ENCODE measurements around the gene ZP1. TPM values are rescaled to one million over a fixed set of nuclear protein-coding genes. Genes with fewer than 3 reads are reported as not detected.

The ZP1 gene
- total RNA-seq, 1 donor from 2014 or later, result 0.14 TPM

DNA sequence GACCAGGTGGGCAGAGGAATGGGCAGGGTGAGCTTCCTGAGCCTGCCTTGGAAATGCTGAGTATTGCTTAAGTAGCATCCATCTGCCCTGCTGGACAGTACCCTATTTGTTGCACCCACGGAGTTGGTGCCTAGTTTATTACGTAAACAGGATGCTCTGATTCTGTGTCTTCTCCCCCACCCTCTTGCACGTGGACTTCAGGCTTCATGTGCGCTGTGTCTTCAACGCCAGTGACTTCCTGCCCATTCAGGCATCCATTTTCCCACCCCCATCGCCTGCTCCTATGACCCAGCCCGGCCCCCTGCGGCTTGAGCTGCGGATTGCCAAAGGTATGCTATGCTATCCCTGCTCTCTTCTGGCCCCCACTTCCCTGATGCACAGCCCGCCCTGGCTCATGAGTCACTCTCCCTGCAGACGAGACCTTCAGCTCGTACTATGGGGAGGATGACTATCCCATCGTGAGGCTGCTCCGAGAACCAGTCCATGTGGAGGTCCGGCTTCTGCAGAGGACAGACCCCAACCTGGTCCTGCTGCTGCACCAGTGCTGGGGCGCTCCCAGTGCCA lies 5.7 kb downstream of the ZP1 start:
- DNase-seq (ENCODE audit: missing footprints) (peak; percentile 76), ATAC-seq (no peak)
- intact Hi-C loops (cut with DNase I), result no loop called here

DNA sequence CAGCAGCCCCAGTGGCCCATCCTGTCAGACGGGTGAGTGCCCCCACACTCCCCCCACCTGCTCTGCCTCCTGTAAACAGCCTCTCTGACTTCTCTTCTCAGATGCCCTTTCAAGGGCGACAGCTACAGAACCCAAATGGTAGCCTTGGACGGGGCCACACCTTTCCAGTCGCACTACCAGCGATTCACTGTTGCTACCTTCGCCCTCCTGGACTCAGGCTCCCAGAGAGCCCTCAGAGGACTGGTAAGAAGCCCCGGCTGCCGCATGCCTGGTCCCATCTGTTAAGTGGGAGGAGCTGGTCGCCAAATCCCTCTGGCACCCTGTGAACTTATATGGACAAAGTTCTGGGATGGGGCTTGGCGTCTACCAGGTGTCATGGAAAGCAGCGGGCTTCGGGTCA lies 6.2 kb downstream of the ZP1 start:
- intact Hi-C loops (cut with DNase I), result no loop called here
- ATAC-seq (no peak), DNase-seq (ENCODE audit: missing footprints) (no peak)

DNA sequence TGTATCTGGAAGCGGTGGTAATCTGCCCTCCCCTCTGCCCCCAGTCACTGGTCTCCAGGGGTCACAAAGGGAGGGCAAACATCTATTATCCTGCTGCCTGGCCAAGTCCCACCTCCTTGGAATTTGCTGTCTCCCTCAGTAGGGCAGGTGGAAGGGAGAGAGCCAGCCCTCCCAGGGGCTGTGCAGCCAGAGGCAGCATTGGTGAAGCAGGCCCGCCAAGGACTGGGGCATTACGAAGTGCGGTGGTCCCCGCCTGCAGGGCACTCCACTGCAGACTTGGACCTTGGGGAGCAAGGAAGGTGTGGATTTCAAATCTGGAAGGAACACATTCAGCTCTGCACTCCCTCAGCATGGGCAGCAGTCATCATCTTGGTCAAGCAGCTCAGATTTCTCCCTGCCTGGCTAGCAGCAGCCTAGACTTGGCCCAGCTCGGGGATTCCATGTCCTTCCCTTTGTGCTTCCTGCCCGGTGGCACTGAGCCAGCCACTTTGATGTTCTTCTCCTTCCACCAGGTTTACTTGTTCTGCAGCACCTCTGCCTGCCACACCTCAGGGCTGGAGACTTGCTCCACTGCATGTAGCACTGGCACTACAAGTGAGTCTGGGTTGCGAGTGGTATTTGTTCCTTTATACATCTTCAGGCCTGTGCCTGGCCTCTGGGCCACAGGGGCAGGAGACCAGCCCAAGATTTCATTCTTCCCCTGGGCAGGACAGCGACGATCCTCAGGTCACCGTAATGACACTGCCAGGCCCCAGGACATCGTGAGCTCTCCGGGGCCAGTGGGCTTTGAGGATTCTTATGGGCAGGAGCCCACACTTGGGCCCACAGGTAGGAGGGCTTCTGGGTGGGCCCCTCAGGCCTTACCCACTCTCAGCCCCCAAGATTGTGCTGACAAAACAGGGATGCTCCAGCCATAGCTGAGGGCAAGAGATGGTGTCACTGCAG lies 7.4 kb downstream of the ZP1 start:
- intact Hi-C loops (cut with DNase I), result no loop called here
- no peak for ATAC-seq
- DNase-seq (ENCODE audit: missing footprints), result no peak

DNA sequence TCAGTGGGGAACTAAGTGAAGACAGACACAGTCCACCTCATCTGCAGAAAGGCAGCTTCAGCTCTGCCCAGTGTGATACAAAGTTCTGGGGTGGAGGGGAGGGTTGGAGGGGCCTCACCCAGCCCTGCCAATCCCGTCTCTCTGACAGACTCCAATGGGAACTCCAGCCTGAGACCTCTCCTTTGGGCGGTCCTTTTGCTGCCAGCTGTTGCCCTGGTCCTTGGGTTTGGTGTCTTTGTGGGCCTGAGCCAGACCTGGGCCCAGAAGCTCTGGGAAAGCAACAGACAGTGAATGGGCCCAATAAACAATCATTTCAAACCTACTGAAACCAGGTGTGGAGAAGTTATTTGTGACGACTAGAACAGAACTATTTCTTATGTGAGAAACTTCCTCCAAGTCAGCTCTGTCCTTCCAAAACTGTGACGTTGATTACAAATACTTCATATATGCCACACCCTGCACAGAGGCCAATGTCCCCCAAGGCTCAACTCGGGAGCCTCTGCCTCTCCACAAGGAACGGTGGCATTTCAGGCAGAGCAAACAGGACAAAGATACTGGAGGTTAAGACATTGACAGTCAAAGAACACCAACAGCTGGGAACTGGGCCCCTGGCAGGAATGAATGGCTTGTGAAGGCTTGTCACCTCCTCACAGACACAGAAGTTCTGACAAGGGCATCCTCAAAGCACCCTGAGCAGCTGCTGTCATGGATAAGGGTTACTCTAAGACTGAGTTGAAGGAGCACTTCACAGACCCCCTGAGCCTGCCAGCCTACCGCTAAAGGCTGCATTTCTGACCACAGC lies 8.2 kb downstream of the ZP1 start:
- intact Hi-C loops (cut with DNase I), result no loop called here
- ATAC-seq (no peak), DNase-seq (ENCODE audit: missing footprints) (no peak)

DNA sequence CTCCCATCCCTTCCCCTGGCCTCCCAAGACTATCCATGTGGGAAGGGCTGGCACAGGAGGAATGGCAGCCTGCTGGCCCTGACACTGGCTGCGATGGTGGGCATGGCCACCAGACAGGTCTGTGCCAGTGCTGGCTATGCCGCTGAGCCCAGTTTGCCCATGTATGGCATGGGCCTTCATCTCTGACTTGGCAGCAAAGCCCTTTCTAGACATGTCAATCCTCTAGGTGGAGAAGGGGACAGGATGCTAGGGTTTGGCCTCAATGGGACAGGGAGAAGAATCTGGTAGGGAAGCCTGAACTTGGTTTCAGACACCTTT lies 8.8 kb downstream of the ZP1 start:
- ATAC-seq (no peak), DNase-seq (ENCODE audit: missing footprints) (no peak)
- intact Hi-C loops (cut with DNase I), result no loop called here

DNA sequence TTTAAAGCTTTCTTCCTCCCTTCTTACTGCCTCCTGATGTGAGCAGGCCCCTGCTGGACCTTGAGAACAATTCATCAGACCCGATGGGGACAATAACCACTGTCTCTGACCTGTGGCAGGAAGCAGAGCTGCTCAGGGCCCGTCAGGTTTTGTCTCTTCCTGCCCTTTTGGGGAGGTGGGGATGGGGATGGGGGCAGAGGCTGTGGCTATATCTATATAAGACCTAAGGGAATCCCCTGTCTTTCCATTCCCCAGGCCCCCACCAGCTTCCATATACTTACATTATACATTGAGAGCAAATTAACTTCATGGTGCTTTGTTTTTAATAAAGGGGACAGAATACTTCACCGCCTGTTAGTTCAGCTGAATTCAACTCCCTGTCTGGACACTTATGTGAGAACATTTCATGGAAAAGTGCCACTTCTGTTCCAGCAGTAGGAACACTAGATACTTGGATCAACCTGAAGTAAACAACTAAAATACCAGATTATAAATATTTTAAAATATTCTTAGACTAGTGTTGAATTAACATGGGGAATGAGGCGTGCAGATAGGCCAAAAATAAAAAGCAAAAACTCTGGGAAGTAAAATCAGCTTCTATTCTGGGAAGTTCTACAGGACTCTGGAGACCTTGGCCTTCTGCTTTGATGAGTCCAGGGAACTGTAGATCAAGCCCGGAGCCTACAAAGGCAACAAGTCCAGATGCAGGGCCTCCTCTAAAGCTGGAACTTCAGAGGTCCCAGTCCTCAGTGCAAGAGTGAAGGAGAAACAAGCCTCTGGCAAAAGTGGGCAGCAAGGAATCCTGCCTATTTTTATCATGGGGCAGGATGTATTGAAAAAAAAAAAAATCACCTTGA lies 11.1 kb downstream of the ZP1 start:
- intact Hi-C loops (cut with DNase I), result no loop called here
- ATAC-seq (peak; percentile 80), DNase-seq (ENCODE audit: missing footprints) (no peak)

DNA sequence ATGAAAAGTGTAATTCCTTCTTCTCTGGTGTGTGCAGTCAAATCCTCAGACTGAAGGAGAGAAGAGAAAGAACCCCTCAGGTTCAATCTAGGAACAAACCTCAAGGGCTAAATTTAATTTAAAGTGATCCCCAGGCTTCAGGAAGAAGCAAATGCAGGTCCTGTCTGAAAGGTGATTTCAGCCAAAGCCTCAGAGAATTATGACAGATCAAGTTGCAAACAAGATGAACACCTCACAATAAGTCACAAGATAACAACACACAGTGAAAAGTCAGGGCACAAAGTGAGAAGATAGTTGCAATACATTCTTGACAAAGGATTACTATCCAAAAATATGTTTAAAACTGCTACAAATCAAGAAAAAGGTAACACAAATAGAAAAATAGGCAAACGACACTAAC lies 11.8 kb downstream of the ZP1 start:
- DNase-seq (ENCODE audit: missing footprints) (no peak), ATAC-seq (no peak)
- intact Hi-C loops (cut with DNase I), result no loop called here

DNA sequence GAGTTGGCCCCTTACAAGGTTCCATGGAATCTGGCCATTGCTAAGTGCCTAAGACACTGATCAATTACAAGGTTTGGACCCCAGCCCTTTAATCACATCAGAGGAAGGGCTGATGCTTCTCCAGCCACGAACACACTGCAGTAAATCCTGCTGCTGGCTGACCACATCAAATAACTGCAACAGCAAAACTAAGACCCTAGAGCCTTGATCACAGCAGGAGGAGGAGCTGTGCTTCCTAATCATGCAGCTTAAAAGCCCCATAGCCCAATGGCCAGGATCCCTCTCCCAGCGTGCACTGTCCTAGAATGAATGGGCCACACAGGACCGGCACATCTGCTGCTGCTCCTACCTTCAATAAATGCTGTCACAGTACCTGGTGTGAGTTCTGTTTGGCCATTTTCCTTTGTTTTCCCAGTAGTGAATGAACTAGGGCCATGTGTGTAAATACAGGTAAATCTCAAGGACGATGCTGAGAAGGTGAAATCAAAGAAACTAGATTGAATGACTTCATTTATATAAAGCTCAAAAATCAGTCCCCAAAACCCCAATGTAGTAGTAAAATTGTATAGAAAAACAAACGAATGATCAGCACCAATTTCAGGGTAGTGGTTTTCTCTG lies 12.7 kb downstream of the ZP1 start:
- DNase-seq (ENCODE audit: missing footprints), result no peak
- no peak for ATAC-seq
- intact Hi-C loops (cut with DNase I), result no loop called here

DNA sequence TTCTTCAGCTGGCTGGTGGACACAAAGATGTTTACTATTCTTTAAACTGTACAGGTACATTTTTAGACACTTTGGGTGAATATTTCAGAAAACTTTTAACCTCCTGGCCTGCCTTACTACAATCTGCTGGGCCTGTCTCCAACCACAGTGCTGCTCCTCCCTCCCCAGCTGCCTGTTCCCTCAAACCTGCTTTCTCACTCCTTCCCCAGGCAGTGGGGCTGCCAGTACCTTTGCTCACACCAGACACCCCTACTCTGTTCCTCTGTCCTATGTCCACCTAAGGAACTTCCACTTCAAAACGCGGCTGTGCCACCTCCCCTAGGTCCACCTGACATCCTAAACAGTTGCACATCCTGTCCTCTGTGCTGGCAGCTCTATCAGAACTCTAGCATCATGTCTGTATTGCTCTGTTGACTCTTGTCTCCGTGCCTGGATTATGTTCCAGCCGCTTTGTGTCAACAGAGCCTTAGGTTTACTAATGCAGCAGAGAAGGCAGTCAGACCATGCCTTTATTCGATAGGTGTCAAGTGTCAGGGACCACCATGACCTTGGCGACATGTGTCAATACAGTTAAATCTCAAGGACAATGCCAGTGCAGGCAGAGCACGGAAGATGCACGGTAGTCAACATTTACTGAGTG lies 13.4 kb downstream of the ZP1 start:
- ATAC-seq (no peak), DNase-seq (ENCODE audit: missing footprints) (no peak)

DNA sequence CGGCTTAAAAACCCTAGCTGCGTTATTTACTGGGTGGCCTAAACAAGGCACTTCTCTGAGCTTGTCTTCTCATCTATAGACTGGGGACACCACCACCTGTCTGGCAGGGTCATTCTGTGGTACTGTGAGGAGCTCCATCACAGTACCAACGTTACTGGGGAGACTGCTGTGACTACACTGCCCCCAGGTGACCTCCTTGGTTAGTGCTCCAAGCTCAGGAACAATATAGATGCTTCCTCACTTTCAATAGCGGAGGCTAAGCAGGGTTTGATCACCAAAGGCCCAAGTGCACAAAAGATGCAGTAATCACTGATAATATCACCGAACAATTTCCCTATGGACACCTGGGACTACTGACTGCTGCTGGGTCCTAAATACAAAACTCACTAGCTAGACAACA lies 20.2 kb downstream of the ZP1 start:
- peak; percentile 77 for ATAC-seq
- intact Hi-C loops (cut with DNase I), result loop anchor here (1.0 kb wide), 1 partner anchor 56 kb away; no protein-coding TSS in a partner anchor
- DNase-seq (ENCODE audit: missing footprints), result no peak

More for the DNA sequence above, 13.4 kb downstream of the ZP1 start:
- intact Hi-C loops (cut with DNase I), result no loop called here

DNA sequence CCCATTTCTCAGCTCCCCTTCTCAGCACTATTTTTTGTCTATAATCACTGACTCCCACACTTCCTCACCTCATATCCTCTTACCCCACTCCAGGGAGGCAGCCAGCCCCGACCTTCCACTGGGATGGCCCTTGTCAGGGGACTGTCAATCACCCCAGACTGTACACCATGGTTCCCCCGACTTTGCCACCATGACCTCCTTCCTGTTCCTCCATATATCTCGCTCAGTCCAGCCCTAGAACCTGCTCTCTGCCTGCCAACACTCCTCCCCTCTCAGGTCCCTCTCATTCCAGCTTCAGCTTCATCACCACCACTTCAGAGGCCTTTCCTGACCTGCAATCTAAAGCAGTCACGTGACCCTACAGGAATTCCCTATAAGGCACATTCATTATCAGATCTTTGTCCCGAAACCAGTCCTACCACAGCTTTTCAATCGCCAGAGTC lies 22.5 kb downstream of the ZP1 start:
- intact Hi-C loops (cut with DNase I), result no loop called here
- DNase-seq (ENCODE audit: missing footprints), result no peak
- ATAC-seq, result no peak

DNA sequence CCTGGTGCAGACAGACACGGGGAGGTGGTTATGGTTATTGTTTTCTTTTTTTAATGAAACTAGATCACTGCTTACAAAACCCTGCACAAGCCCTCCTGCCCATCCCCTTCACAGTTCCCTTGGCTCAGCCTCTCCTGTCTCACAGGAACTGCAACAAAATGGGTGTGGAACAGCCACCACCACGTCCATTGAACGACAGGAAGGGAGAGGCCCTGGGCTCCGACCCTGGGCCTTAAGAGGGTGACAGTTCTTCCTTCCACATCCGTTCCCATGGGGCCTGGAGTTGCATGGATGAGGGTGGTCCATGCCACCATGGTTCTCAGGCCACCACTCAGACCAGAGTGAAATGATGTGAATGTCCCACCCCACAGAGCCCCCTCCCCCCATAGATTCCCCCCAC lies 23.4 kb downstream of the ZP1 start:
- intact Hi-C loops (cut with DNase I), result no loop called here
- DNase-seq (ENCODE audit: missing footprints) (no peak), ATAC-seq (no peak)

DNA sequence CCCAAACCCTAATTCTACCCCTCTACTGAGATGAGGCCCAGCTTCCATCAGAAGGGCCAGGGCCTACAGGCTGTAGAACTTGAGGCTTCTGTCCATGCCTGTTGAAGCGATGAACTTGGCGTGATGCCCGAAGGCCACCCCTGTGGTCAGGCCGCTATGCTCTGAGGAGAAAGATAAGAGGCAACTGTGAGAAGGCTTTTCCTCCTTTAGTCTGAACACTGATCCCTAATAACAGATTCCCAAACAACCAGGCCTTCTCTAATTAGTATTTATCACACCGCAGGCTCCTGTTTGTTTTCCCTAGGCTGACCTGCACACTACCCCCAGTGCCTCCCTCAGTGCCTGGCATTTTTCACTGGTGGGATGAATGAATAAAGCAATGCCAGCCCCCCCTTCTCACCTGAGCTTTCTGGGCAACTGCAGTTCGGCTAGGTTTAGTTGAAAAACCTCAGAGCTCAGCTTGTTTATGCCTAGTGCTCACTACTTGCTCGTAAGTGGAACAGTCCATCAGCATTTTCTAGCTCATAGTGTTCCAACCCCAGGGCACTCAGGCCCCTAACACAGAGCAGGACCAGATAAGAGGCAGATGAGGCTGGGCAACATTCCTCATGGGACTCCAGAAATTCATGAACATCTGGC lies 23.9 kb downstream of the ZP1 start:
- intact Hi-C loops (cut with DNase I), result no loop called here
- DNase-seq (ENCODE audit: missing footprints), result no peak
- peak; percentile 6 for ATAC-seq

DNA sequence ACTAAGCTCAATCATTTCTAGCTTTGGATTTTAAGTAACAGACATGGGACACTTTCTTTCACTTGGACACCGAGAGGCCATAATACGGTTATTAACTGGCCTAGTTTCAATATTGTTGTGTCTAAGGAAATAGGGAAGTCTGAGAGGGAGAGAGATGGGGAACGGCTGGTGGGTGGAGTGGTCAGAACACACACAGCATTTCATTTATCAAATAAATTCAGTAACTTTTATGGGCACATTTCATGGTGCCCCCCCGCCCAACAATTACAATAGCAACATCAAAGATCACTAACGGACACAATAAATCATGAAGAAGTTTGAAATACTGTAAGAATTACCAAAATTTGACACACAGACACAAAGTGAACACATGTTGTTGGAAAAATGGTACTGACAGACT lies 28.3 kb downstream of the ZP1 start:
- ATAC-seq (no peak), DNase-seq (ENCODE audit: missing footprints) (no peak)
- intact Hi-C loops (cut with DNase I), result no loop called here

DNA sequence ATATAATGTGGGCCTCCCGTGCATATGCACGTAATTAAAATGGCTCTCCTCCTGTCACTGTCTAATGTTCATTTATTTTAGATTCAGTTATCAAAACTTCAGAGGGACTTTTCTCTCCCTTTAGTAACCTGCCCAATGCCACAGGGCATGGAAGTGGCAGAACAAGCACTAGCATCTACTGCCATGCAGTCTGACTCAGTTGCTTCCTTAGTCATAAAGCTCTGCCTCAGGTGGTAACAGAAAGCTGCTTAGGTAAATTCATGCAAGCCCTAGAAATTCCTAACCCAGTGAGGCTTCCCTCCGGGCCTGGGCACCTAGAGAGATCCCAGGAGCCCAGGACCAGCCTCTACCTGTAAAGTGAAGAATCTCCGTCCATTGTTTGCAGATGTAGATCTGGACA lies 30.2 kb downstream of the ZP1 start:
- no peak for ATAC-seq
- DNase-seq (ENCODE audit: missing footprints), result no peak
- intact Hi-C loops (cut with DNase I), result no loop called here

DNA sequence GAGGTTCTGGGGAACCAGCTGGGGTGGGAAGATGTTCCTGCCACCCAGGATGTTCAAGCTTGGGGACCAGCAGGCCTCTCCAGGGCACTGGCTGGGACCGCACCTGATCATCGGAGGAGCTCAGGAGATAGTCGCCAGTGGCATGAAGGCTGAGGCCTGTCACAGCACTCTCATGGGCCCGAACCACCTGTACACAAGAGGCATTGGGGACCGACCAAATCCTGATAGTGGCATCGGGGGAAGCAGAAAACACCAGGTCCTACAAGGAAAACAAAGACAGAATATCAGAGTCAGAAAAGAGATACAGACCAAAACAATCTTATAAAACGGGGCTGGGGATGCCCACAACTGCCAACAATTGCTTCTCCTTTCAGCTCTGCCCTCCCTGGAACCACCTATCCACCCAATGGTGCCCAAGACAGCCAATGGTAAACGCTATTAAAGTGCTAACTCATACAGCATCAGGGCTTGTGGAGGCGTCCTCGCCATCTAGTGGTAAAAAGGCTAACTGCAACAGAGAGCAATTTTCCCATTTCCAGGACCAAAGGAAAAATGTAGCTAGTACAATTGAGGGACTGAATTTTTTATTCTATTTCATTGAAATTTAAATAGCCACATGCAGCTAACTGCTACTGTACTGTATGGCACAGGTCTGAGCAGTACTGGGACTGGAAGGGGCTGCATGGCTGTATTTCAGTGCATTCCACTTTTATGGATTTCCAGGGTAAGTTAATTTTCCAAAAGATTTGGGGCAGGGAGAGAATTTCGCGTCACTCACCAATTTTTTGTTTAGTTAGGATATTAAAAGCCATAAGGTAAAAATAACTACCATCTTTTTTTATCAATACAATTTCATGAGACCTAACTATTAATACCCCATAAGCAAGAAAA lies 31.9 kb downstream of the ZP1 start:
- intact Hi-C loops (cut with DNase I), result loop anchor here (1.0 to 2.0 kb wide), 2 partner anchors 68 to 124 kb away; no protein-coding TSS in a partner anchor
- ATAC-seq, result peak; percentile 66

More for the DNA sequence above, 31.9 kb downstream of the ZP1 start:
- DNase-seq (ENCODE audit: missing footprints), result no peak
